Progenitor cell of endocrine pancreas (in vitro differentiated cells): Measurements from ENCODE around the gene CBR3. TPM values are rescaled to one million over a fixed set of nuclear protein-coding genes. Genes with fewer than 3 reads are reported as not detected.

Source experiments
- DNase-seq: peaks from one replicate; pipeline ENCODE4 v3.0.0; 2021; ENCODE audit warnings: low spot score; ENCODE audit not compliant: unreplicated experiment
- H3K27ac Mint-ChIP-seq: 2 replicates; pipeline ENCODE4 v1.8.0; 2021; ENCODE audit warnings: mild to moderate bottlenecking, moderate library complexity, mixed read lengths
- H3K27me3 Mint-ChIP-seq: 2 replicates; pipeline ENCODE4 v1.8.0; 2021; ENCODE audit warnings: mixed read lengths
- H3K36me3 Mint-ChIP-seq: 2 replicates; pipeline ENCODE4 v1.8.0; 2022; ENCODE audit warnings: mixed read lengths; ENCODE audit not compliant: insufficient read depth
- H3K4me1 Mint-ChIP-seq: 2 replicates; pipeline ENCODE4 v1.8.0; 2021; ENCODE audit warnings: low read depth, mixed read lengths
- H3K4me3 Mint-ChIP-seq: 2 replicates; pipeline ENCODE4 v1.8.0; 2021; ENCODE audit warnings: low read depth, mild to moderate bottlenecking, moderate library complexity, mixed read lengths
- H3K9me3 Mint-ChIP-seq: 2 replicates; pipeline ENCODE4 v1.8.0; 2021; ENCODE audit warnings: low read depth, mixed read lengths
- total RNA-seq: library from RNA; stranded (reverse); gene quantifications from 2 replicates; pipeline ENCODE4 v1.2.1, GENCODE V29; 2021
- TF ChIP-seq, protein P1 (sequence below): fragments of 200-600 bp; sonication (generic); IDR thresholded peaks from one replicate; pipeline ENCODE4 v1.5.0; 2021; ENCODE audit warnings: antibody characterized with exemption, mild to moderate bottlenecking; ENCODE audit not compliant: unreplicated experiment

Gene CBR3
- total RNA-seq, 1 donor from 2014 or later: not detected

DNA sequence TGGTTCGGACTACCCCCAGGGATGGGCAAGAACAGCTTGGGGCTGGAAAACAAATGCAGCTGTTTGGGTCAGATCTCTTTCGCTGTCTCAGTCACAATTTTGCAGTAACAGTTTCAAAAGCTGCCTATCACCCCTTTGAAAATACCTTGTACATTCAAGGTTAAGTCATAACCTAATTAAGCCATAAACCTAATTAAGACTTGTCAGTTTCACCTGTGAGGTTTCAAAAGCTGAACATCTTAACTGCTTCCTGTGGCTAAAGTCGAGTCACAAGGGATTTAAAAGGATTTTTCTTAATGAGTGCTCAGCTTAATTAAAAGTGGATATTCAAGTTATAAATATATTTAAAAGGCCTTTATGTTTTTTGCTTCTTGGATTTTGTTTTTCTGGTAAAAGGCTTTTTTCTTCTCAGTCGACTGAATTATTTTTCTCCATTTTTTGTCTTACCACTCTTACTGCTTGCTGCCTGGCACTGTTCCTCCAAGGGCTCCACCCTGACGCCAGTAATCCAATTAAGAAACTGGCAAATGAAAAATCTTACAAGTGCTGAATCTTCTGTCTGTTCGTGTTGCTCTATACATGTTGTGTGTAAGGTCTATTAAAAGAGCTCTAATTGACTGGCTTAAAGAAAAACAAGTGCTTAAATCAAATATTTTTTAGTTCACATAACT lies 33.8 kb upstream of the CBR3 start:
- Mint-ChIP-seq H3K9me3 (peaks cover 11% of the 10 kb centered on the region), H3K4me3 (no peak overlapping the region), H3K27me3 (peaks cover 42% of the 10 kb centered on the region), H3K4me1 (no peaks in the 10 kb centered on the region), H3K36me3 (no peaks in the 10 kb centered on the region), H3K27ac (no peak overlapping the region)
- no peak for DNase-seq
- TF ChIP-seq, protein P1, sequence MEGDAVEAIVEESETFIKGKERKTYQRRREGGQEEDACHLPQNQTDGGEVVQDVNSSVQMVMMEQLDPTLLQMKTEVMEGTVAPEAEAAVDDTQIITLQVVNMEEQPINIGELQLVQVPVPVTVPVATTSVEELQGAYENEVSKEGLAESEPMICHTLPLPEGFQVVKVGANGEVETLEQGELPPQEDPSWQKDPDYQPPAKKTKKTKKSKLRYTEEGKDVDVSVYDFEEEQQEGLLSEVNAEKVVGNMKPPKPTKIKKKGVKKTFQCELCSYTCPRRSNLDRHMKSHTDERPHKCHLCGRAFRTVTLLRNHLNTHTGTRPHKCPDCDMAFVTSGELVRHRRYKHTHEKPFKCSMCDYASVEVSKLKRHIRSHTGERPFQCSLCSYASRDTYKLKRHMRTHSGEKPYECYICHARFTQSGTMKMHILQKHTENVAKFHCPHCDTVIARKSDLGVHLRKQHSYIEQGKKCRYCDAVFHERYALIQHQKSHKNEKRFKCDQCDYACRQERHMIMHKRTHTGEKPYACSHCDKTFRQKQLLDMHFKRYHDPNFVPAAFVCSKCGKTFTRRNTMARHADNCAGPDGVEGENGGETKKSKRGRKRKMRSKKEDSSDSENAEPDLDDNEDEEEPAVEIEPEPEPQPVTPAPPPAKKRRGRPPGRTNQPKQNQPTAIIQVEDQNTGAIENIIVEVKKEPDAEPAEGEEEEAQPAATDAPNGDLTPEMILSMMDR: no peak

DNA sequence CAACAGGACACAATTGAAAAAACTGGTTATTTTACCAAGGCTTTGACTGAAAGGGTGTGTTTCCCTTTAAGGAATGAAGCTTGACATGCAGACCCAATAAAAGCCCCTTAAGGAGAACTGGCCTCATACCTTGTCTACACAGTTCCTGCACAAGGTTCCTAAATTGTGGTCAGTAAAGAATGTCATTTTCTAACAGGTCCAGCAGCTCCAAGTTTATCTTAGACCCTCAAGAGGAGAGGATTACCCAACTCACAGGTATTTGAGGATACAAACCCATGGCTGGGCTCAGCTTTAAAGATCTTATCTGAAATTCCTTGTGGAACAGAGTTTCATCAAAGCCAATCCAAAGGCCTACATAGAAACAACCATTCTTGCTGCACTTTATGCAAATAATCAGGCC lies 31.4 kb upstream of the CBR3 start:
- Mint-ChIP-seq H3K4me3 (no peak overlapping the region), H3K27me3 (peaks cover 49% of the 10 kb centered on the region), H3K4me1 (no peaks in the 10 kb centered on the region), H3K9me3 (peaks cover 11% of the 10 kb centered on the region), H3K36me3 (no peaks in the 10 kb centered on the region), H3K27ac (no peak overlapping the region)
- TF ChIP-seq, protein P1: no peak
- DNase-seq: no peak

DNA sequence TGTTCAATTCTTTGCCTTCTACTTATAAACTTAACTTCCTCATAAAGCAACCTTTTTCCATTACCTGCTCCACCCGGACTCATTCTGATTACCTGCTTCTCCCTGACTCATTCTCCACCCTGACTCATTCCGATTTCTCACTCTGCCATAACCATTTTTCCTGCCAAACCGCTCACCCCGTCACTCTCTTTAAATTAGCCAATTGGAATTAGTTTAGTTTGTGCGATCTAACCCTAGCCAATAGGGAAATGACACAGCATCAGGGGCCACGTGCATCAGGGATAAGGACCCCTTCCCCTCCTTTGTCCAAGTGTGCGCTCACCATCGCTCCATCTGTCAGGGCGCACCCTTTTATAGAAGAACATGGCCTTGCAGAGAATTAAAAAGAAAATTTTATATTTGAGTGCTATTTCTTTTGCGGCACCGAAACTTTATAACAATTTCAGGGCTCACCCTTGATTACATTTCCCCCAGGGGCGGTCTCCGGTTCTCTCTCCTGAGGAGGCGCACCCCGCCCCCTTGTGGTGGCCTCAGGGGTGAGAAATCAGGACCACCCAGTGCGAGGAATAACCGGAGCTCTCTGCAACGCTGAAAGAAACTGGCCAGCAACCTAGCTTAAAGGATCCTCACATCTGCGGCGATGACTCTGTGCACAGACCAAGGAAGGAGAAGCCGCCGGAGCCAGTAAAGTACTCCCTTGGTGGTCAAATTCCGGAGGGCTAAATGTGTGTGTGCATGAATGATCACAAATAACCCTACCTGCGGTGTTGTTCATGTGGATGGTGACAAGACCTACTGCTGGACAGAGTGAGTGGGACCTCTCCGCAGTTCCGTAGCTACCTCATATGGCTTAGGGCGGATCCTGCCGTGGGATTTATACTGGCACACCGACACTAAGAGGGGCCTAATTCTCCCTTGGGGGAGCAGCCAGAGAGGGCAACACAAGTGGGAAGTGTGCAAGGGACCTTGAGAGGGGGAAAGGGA lies 30.3 kb upstream of the CBR3 start:
- no peaks in the 10 kb centered on the region for H3K36me3 Mint-ChIP-seq
- peaks cover 41% of the 10 kb centered on the region for H3K27me3 Mint-ChIP-seq
- H3K4me3 Mint-ChIP-seq: no peak overlapping the region

GRCh38 chr21:36105327-36105842 lies 29.5 kb upstream of the CBR3 start:
- Mint-ChIP-seq H3K27me3 (peaks cover 35% of the 10 kb centered on the region), H3K36me3 (no peaks in the 10 kb centered on the region)

More for the DNA sequence above, 30.3 kb upstream of the CBR3 start:
- peaks cover 11% of the 10 kb centered on the region for H3K9me3 Mint-ChIP-seq
- TF ChIP-seq, protein P1: peak; percentile 59
- no peaks in the 10 kb centered on the region for H3K4me1 Mint-ChIP-seq
- DNase-seq: peak; percentile 15
- H3K27ac Mint-ChIP-seq: no peak overlapping the region

More at GRCh38 chr21:36105327-36105842, 29.5 kb upstream of the CBR3 start:
- TF ChIP-seq, protein P1: no peak
- Mint-ChIP-seq H3K27ac (no peak overlapping the region), H3K4me3 (no peak overlapping the region), H3K9me3 (peaks cover 14% of the 10 kb centered on the region), H3K4me1 (no peaks in the 10 kb centered on the region)
- DNase-seq: no peak
